Measurements from ENCODE around the gene GABARAPL1.
A peak's percentile ranks its signal among the peaks of the same experiment; 100 is the strongest.
"Not testable (repeated sequence)": the region's sequence is repeated elsewhere in the genome, so short reads cannot be mapped to it uniquely, and the experiment has no call there.

GABARAPL1 gene

GRCh38 chr12:10186958-10187357, 25.7 kb upstream of the GABARAPL1 start:
- H3K27ac Mint-ChIP-seq; H3K4me3 Mint-ChIP-seq; H3K9me3 Mint-ChIP-seq; H3K36me3 Mint-ChIP-seq (ENCODE audit: low read depth); H3K4me1 Mint-ChIP-seq (ENCODE audit: low read depth): not testable (repeated sequence)
- peaks cover 43% of the 10 kb centered on the region for H3K27me3 Mint-ChIP-seq (ENCODE audit: low read depth)

- H3K9me3 Mint-ChIP-seq = no peaks in the 10 kb centered on the region
- H3K4me3 Mint-ChIP-seq = no peak overlapping the region
- H3K36me3 Mint-ChIP-seq (ENCODE audit: low read depth) = no peaks in the 10 kb centered on the region
- peaks cover 39% of the 10 kb centered on the region for H3K27me3 Mint-ChIP-seq (ENCODE audit: low read depth)
- H3K4me1 Mint-ChIP-seq (ENCODE audit: low read depth) = peaks cover 4% of the 10 kb centered on the region
- H3K27ac Mint-ChIP-seq = no peak overlapping the region
These were observed 23.0 kb upstream of the GABARAPL1 start for GRCh38 chr12:10189653-10190052.

- Mint-ChIP-seq H3K4me1 (ENCODE audit: low read depth) (peaks cover 4% of the 10 kb centered on the region), H3K27me3 (ENCODE audit: low read depth) (peaks cover 38% of the 10 kb centered on the region), H3K27ac (no peak overlapping the region), H3K9me3 (no peaks in the 10 kb centered on the region), H3K36me3 (ENCODE audit: low read depth) (no peaks in the 10 kb centered on the region), H3K4me3 (no peak overlapping the region)
These were observed 21.9 kb upstream of the GABARAPL1 start for GRCh38 chr12:10190558-10191388.

- Mint-ChIP-seq H3K4me1 (ENCODE audit: low read depth) (peaks cover 4% of the 10 kb centered on the region), H3K4me3 (no peak overlapping the region), H3K9me3 (no peaks in the 10 kb centered on the region), H3K27ac (no peak overlapping the region), H3K27me3 (ENCODE audit: low read depth) (peaks cover 34% of the 10 kb centered on the region), H3K36me3 (ENCODE audit: low read depth) (no peaks in the 10 kb centered on the region)
These were observed 20.8 kb upstream of the GABARAPL1 start for GRCh38 chr12:10191865-10192264.

GRCh38 chr12:10194160-10194670, 18.5 kb upstream of the GABARAPL1 start:
- Mint-ChIP-seq H3K4me3 (no peak overlapping the region), H3K27ac (no peak overlapping the region), H3K36me3 (ENCODE audit: low read depth) (no peaks in the 10 kb centered on the region), H3K4me1 (ENCODE audit: low read depth) (peaks cover 4% of the 10 kb centered on the region), H3K9me3 (no peaks in the 10 kb centered on the region), H3K27me3 (ENCODE audit: low read depth) (peaks cover 34% of the 10 kb centered on the region)

DNA sequence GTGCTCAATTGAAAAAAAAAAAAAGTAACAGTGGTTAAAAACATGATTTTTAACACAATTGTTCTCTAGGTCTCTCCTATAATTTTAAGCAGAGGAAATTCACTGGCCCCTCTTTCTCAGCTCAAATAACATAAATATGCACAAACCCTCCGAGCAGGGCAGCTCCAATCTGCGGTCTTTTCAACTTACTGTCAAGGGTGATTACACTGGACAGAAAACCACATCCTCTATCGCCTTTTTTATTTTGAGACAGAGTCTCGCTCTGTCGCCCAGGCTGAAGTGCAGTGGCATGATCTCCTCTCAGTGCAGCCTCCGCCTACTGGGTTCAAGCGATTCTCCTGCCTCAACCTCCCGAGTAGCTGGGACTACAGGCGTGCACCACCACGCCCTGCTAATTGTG, 16.5 kb upstream of the GABARAPL1 start:
- Mint-ChIP-seq H3K4me1 (ENCODE audit: low read depth) (no peaks in the 10 kb centered on the region), H3K27me3 (ENCODE audit: low read depth) (peaks cover 23% of the 10 kb centered on the region), H3K36me3 (ENCODE audit: low read depth) (no peaks in the 10 kb centered on the region), H3K27ac (no peak overlapping the region), H3K4me3 (no peak overlapping the region), H3K9me3 (no peaks in the 10 kb centered on the region)

DNA sequence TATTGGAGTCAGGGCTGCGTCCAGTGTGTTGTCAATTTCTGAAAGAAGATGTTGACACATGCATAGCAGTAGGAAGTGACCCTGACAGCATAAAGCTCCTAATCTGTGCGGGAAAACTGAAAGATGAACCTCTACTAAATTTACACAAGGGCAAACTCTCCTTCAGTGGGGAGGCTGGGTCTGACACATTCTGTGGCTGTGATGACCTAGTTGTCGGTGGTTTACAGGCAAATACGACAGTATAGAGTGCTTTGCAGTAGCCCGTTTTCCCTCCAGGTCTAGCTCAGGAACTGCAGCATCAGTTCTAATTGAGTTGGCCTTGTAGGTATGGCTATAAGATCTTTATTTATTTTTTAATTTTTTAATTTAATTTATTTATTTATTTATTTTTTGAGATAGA, 14.8 kb upstream of the GABARAPL1 start:
- Mint-ChIP-seq H3K9me3 (no peaks in the 10 kb centered on the region), H3K36me3 (ENCODE audit: low read depth) (no peaks in the 10 kb centered on the region), H3K27ac (no peak overlapping the region), H3K4me1 (ENCODE audit: low read depth) (no peaks in the 10 kb centered on the region), H3K27me3 (ENCODE audit: low read depth) (peaks cover 16% of the 10 kb centered on the region), H3K4me3 (no peak overlapping the region)

DNA sequence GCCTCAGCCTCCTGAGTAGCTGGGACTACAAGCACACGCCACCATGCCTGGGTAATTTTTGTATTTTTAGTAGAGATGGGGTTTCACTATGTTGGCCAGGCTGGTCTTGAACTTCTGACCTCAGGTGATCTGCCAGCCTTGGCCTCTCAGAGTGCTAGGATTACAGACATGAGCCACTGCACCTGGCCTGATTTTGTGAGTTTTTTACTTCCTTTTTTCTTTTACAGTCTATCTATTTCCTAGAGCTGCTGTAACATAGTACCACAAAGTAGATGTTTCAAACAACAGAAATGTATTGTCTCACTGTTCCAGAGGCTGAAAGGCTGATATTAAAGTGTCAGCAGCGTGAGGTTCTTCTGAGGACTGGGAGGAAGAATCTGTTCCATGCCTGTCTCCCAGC, 8.2 kb upstream of the GABARAPL1 start:
- peaks cover 23% of the 10 kb centered on the region for H3K27me3 Mint-ChIP-seq (ENCODE audit: low read depth)
- not testable (repeated sequence) for H3K9me3 Mint-ChIP-seq; H3K4me1 Mint-ChIP-seq (ENCODE audit: low read depth); H3K27ac Mint-ChIP-seq; H3K36me3 Mint-ChIP-seq (ENCODE audit: low read depth); H3K4me3 Mint-ChIP-seq

- no peaks in the 10 kb centered on the region for H3K9me3 Mint-ChIP-seq
- H3K36me3 Mint-ChIP-seq (ENCODE audit: low read depth) = no peaks in the 10 kb centered on the region
- no peak overlapping the region for H3K4me3 Mint-ChIP-seq
- H3K4me1 Mint-ChIP-seq (ENCODE audit: low read depth) = no peaks in the 10 kb centered on the region
- H3K27ac Mint-ChIP-seq = no peak overlapping the region
- peaks cover 23% of the 10 kb centered on the region for H3K27me3 Mint-ChIP-seq (ENCODE audit: low read depth)
These were observed 7.4 kb upstream of the GABARAPL1 start for GRCh38 chr12:10205220-10205807.

GRCh38 chr12:10207136-10207535, 5.5 kb upstream of the GABARAPL1 start:
- Mint-ChIP-seq H3K4me3 (no peak overlapping the region), H3K36me3 (ENCODE audit: low read depth) (no peaks in the 10 kb centered on the region), H3K27ac (no peak overlapping the region), H3K27me3 (ENCODE audit: low read depth) (peaks cover 19% of the 10 kb centered on the region), H3K4me1 (ENCODE audit: low read depth) (peaks cover 4% of the 10 kb centered on the region), H3K9me3 (no peaks in the 10 kb centered on the region)

- peaks cover 25% of the 10 kb centered on the region for H3K27me3 Mint-ChIP-seq (ENCODE audit: low read depth)
- no peak overlapping the region for H3K27ac Mint-ChIP-seq
- H3K9me3 Mint-ChIP-seq = no peaks in the 10 kb centered on the region
These were observed 2.5 kb upstream of the GABARAPL1 start for GRCh38 chr12:10210225-10210624.

GRCh38 chr12:10211101-10211939, 1.4 kb upstream of the GABARAPL1 start:
- Mint-ChIP-seq H3K4me1 (ENCODE audit: low read depth) (peaks cover 27% of the 10 kb centered on the region), H3K4me3 (no peak overlapping the region), H3K9me3 (no peaks in the 10 kb centered on the region), H3K27me3 (ENCODE audit: low read depth) (peaks cover 24% of the 10 kb centered on the region), H3K36me3 (ENCODE audit: low read depth) (no peaks in the 10 kb centered on the region), H3K27ac (no peak overlapping the region)

More at GRCh38 chr12:10210225-10210624, 2.5 kb upstream of the GABARAPL1 start:
- Mint-ChIP-seq H3K4me3 (no peak overlapping the region), H3K4me1 (ENCODE audit: low read depth) (peaks cover 23% of the 10 kb centered on the region), H3K36me3 (ENCODE audit: low read depth) (no peaks in the 10 kb centered on the region)

GRCh38 chr12:10211940-10212738, 538 bp upstream of the GABARAPL1 start:
- peak overlapping the region; percentile 92 for H3K27ac Mint-ChIP-seq
- peaks cover 24% of the 10 kb centered on the region for H3K27me3 Mint-ChIP-seq (ENCODE audit: low read depth)
- H3K9me3 Mint-ChIP-seq = no peaks in the 10 kb centered on the region
- H3K4me3 Mint-ChIP-seq = peak overlapping the region; percentile 93
- H3K4me1 Mint-ChIP-seq (ENCODE audit: low read depth) = peaks cover 27% of the 10 kb centered on the region
- H3K36me3 Mint-ChIP-seq (ENCODE audit: low read depth) = no peaks in the 10 kb centered on the region
